Cerebellar cortex (tissue), 1 donor: ENCODE measurements around the gene SANBR.
"Not testable (repeated sequence)": the region's sequence is repeated elsewhere in the genome, so short reads cannot be mapped to it uniquely, and the experiment has no call there.

Experiments used
- DNase-seq: peaks from one replicate; pipeline ENCODE4 v3.0.0-alpha.2; 2015; ENCODE audit warnings: low spot score

The SANBR gene

GRCh38 chr2:61065714-61066709 lies at the start of gene SANBR:
TSS of gene SANBR (plus strand) at chr2:61065871. CDS start at chr2:61070351, 4,480 bp downstream.
- peak; percentile 44 for DNase-seq

- no peak for DNase-seq
Observed at GRCh38 chr2:61015976-61016375, 49.7 kb upstream of the SANBR start.

GRCh38 chr2:61016392-61017002 lies 49.2 kb upstream of the SANBR start:
- DNase-seq: no peak

- DNase-seq: peak; percentile 88
Observed at GRCh38 chr2:61017003-61017555, 48.6 kb upstream of the SANBR start.

GRCh38 chr2:61017556-61018317 lies 47.9 kb upstream of the SANBR start, which contains the start of the genes PEX13 and PUS10:
TSS of gene PEX13 (plus strand) at chr2:61017720. CDS start at chr2:61017760, 40 bp downstream.
TSS of gene PUS10 (minus strand) at chr2:61018255. CDS start at chr2:61011890, 6,365 bp downstream.
- peak; percentile 87 for DNase-seq

- DNase-seq: no peak
Observed at GRCh38 chr2:61018318-61018755, 47.3 kb upstream of the SANBR start.

- no peak for DNase-seq
Observed at GRCh38 chr2:61018798-61019197, 46.9 kb upstream of the SANBR start.

- no peak for DNase-seq
Observed at GRCh38 chr2:61021228-61021660, 44.4 kb upstream of the SANBR start.

- no peak for DNase-seq
Observed at GRCh38 chr2:61023670-61024069, 42.0 kb upstream of the SANBR start.

- DNase-seq: no peak
Observed at GRCh38 chr2:61029533-61029932, 36.1 kb upstream of the SANBR start.

- DNase-seq: not testable (repeated sequence)
Observed at GRCh38 chr2:61034592-61034991, 31.1 kb upstream of the SANBR start.

- not testable (repeated sequence) for DNase-seq
Observed at GRCh38 chr2:61036643-61037042, 29.0 kb upstream of the SANBR start.

GRCh38 chr2:61042807-61043206 lies 22.9 kb upstream of the SANBR start:
- no peak for DNase-seq

- peak; percentile 17 for DNase-seq
Observed at GRCh38 chr2:61044636-61045035, 21.0 kb upstream of the SANBR start.

- no peak for DNase-seq
Observed at GRCh38 chr2:61045226-61045625, 20.4 kb upstream of the SANBR start.

GRCh38 chr2:61045999-61046398 lies 19.7 kb upstream of the SANBR start:
- no peak for DNase-seq

- DNase-seq: no peak
Observed at GRCh38 chr2:61055557-61055956, 10.1 kb upstream of the SANBR start.

- DNase-seq: no peak
Observed at GRCh38 chr2:61057562-61057961, 8.1 kb upstream of the SANBR start.

GRCh38 chr2:61059382-61059781 lies 6.3 kb upstream of the SANBR start:
- no peak for DNase-seq

GRCh38 chr2:61074100-61074499 lies 8.4 kb downstream of the SANBR start:
- no peak for DNase-seq

GRCh38 chr2:61085883-61086282 lies 20.2 kb downstream of the SANBR start:
- no peak for DNase-seq

- no peak for DNase-seq
Observed at GRCh38 chr2:61089797-61090196, 24.1 kb downstream of the SANBR start.
